OCI-LY3 (cell line): Measurements from ENCODE around the gene KLF3.

Source experiments
- H2AFZ ChIP-seq: fragments of 200-600, 300-600 bp; shearing (Covaris generic); 2 replicates; pipeline ENCODE4 v1.6.0; 2014; ENCODE audit warnings: antibody characterized with exemption, low read depth, low read length
- H3K27ac ChIP-seq: fragments of 200-600, 300-600 bp; sonication (generic); 2 replicates; pipeline ENCODE4 v1.5.1; 2014; ENCODE audit warnings: mild to moderate bottlenecking, low read length, moderate library complexity, mixed read lengths
- H3K27me3 ChIP-seq: fragments of 200-600, 300-600 bp; sonication (generic); 2 replicates; pipeline ENCODE4 v1.6.1; 2014; ENCODE audit warnings: low read depth, low read length, mixed read lengths
- H3K36me3 ChIP-seq: fragments of 200-600, 300-600 bp; sonication (generic); replicated peaks from 2 replicates; pipeline ENCODE3; 2014; ENCODE audit warnings: low read depth, low read length, mixed read lengths
- H3K4me1 ChIP-seq: fragments of 300-600, 200-600 bp; sonication (generic); 2 replicates; pipeline ENCODE4 v1.6.1; 2014; ENCODE audit warnings: low read length, mixed read lengths
- H3K4me2 ChIP-seq: fragments of 200-600, 300-600 bp; sonication (generic); 2 replicates; pipeline ENCODE4 v1.6.1; 2014; ENCODE audit warnings: low read length, mixed read lengths
- H3K4me3 ChIP-seq: fragments of 300-600, 200-600 bp; sonication (generic); 2 replicates; pipeline ENCODE4 v1.5.1; 2014; ENCODE audit warnings: antibody characterized with exemption, mild to moderate bottlenecking, low read length, moderate library complexity
- H3K79me2 ChIP-seq: fragments of 300-600, 200-600 bp; shearing (Covaris generic); 2 replicates; pipeline ENCODE4 v1.6.1; 2014; ENCODE audit warnings: mild to moderate bottlenecking, low read length, mixed read lengths
- H3K9ac ChIP-seq: fragments of 300-600, 200-600 bp; shearing (Covaris generic); 2 replicates; pipeline ENCODE4 v1.6.0; 2014; ENCODE audit warnings: mild to moderate bottlenecking, low read length, moderate library complexity
- H3K9me3 ChIP-seq: fragments of 200-600, 300-600 bp; shearing (Covaris generic); 2 replicates; pipeline ENCODE4 v1.6.1; 2014; ENCODE audit warnings: low read length, mixed read lengths; ENCODE audit not compliant: insufficient read depth
- H4K20me1 ChIP-seq: fragments of 200-600, 300-600 bp; sonication (generic); 2 replicates; pipeline ENCODE4 v1.6.1; 2016; ENCODE audit warnings: low read length, mixed read lengths; ENCODE audit not compliant: insufficient read depth
- EZH2phosphoT487 ChIP-seq: fragments of 200-600 bp; shearing (Covaris generic); IDR thresholded peaks from 2 replicates; pipeline ENCODE4 v1.6.1; 2018; ENCODE audit warnings: antibody characterized with exemption, mixed run types, low read depth
- TF ChIP-seq, protein P1 (sequence below): fragments of 200-600, 300-600 bp; sonication (generic); IDR thresholded peaks from 2 replicates; pipeline ENCODE4 v1.5.1; 2014; ENCODE audit warnings: antibody characterized with exemption, low read length, low read depth

The KLF3 gene

DNA sequence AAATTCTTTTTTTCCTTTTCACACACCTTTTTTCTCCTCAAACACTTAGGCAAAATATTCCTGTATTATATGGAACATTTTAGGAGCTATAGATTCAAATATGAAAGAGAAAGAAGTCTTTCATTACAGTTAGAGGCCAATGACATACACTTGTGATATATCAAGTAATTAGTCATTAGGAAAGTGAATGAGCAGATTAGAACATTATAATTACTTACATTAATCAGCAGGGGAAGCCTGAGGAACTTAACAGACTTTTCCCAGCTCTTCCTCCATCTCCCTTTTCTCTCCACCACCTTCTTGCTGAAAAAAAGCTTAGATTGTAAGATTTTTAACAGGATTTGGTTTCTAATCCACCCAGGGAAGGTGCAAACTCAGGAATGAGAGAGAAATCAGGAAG lies 29.6 kb downstream of the KLF3 start:
- no peak overlapping the region for H3K27ac ChIP-seq
- no peak overlapping the region for H2AFZ ChIP-seq
- H3K9me3 ChIP-seq = no peaks in the 10 kb centered on the region
- H3K9ac ChIP-seq = no peak overlapping the region
- no peaks in the 10 kb centered on the region for H3K79me2 ChIP-seq
- peaks cover 16% of the 10 kb centered on the region for H3K27me3 ChIP-seq
- H4K20me1 ChIP-seq = no peaks in the 10 kb centered on the region
- TF ChIP-seq, protein P1, sequence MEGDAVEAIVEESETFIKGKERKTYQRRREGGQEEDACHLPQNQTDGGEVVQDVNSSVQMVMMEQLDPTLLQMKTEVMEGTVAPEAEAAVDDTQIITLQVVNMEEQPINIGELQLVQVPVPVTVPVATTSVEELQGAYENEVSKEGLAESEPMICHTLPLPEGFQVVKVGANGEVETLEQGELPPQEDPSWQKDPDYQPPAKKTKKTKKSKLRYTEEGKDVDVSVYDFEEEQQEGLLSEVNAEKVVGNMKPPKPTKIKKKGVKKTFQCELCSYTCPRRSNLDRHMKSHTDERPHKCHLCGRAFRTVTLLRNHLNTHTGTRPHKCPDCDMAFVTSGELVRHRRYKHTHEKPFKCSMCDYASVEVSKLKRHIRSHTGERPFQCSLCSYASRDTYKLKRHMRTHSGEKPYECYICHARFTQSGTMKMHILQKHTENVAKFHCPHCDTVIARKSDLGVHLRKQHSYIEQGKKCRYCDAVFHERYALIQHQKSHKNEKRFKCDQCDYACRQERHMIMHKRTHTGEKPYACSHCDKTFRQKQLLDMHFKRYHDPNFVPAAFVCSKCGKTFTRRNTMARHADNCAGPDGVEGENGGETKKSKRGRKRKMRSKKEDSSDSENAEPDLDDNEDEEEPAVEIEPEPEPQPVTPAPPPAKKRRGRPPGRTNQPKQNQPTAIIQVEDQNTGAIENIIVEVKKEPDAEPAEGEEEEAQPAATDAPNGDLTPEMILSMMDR = no peak
- TF ChIP-seq EZH2phosphoT487 = no peak
- H3K4me3 ChIP-seq = no peak overlapping the region
- no peaks in the 10 kb centered on the region for H3K36me3 ChIP-seq
- no peak overlapping the region for H3K4me2 ChIP-seq
- H3K4me1 ChIP-seq = no peaks in the 10 kb centered on the region

DNA sequence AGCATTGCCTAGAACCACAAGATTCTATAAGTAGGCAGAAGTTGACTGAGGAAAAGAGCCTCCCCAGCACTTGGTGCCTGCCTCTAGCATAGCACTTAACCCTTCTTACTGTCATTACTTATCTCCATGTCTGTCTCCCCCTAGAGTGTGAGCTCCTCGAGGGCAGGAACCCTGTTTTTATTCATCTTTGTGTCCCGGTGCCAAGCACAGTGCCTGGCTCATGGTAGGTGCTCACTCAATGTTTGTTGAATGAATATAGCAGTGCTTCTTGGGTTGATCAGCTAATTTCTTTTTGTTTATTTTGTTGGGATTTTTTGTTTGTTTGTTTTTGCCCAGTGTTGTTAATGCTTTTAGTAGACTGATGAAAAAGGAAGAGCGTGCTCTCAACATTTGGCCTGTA lies 30.3 kb downstream of the KLF3 start:
- H4K20me1 ChIP-seq = no peaks in the 10 kb centered on the region
- H3K79me2 ChIP-seq = no peaks in the 10 kb centered on the region
- TF ChIP-seq, protein P1 = no peak
- no peak for TF ChIP-seq EZH2phosphoT487
- no peaks in the 10 kb centered on the region for H3K9me3 ChIP-seq
- no peaks in the 10 kb centered on the region for H3K4me1 ChIP-seq
- no peak overlapping the region for H3K27ac ChIP-seq
- H3K4me2 ChIP-seq = no peak overlapping the region
- no peak overlapping the region for H3K9ac ChIP-seq
- peaks cover 23% of the 10 kb centered on the region for H3K27me3 ChIP-seq
- no peak overlapping the region for H3K4me3 ChIP-seq
- H2AFZ ChIP-seq = no peak overlapping the region
- no peaks in the 10 kb centered on the region for H3K36me3 ChIP-seq

DNA sequence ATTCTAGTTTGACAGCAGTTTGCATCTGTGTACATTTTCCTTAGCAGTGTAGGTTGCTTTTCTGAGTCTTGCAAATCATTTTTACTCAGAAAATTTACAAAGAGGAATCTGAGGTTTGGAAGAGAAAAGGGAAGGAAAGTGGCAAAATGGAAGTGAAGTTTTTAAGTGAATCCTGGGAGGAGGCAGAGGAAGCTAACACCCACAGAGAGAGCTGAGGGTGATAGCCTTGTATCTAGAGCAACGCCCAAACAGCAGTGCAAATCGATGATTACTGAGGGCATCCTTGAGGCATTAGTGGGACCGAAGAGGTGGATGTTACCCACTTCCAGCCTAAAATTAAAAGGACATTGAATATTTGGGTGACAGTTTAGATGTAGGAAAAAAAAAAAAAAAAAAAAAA lies 31.8 kb downstream of the KLF3 start:
- H3K4me2 ChIP-seq = no peak overlapping the region
- no peak overlapping the region for H3K27ac ChIP-seq
- no peaks in the 10 kb centered on the region for H3K36me3 ChIP-seq

DNA sequence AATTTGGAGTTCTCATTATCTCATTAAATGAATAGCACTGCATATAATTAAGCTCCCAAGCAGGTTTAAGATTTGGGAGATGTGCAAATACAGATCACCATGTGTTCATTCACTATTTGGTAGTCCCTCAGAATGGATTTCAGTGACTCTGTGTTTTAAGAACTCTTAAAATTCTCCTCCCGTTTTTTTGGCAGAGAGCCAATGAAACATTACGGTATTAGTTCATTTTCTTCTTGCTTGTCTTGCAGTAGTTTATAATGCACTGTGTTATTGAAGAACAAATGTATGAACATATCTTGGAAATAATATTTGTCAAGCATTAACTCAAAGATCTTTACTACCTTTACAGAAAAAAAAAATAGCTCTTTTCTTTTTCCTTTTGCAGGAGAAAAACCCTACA lies 32.7 kb downstream of the KLF3 start:
- Histone ChIP-seq H3K27ac (no peak overlapping the region), H3K4me2 (no peak overlapping the region), H3K36me3 (no peaks in the 10 kb centered on the region)

More for the DNA sequence above, 31.8 kb downstream of the KLF3 start:
- Histone ChIP-seq H4K20me1 (no peaks in the 10 kb centered on the region), H3K4me3 (no peak overlapping the region), H3K9me3 (no peaks in the 10 kb centered on the region), H3K4me1 (no peaks in the 10 kb centered on the region), H3K79me2 (no peaks in the 10 kb centered on the region), H3K27me3 (peaks cover 33% of the 10 kb centered on the region), H3K9ac (no peak overlapping the region), H2AFZ (no peak overlapping the region)
- no peak for TF ChIP-seq EZH2phosphoT487
- TF ChIP-seq, protein P1 = no peak

More for the DNA sequence above, 32.7 kb downstream of the KLF3 start:
- Histone ChIP-seq H3K9me3 (no peaks in the 10 kb centered on the region), H3K9ac (no peak overlapping the region), H2AFZ (no peak overlapping the region), H4K20me1 (no peaks in the 10 kb centered on the region), H3K27me3 (peaks cover 30% of the 10 kb centered on the region), H3K4me3 (no peak overlapping the region), H3K79me2 (no peaks in the 10 kb centered on the region), H3K4me1 (no peaks in the 10 kb centered on the region)
- TF ChIP-seq, protein P1 = no peak
- no peak for TF ChIP-seq EZH2phosphoT487
